Mammary epithelial cell (primary cell): ENCODE measurements around the gene CCHCR1.

Experiments
- CTCF ChIP-seq, 2 donors: IDR thresholded peaks in 1 of 2; conservative IDR thresholded peaks in 1 of 2; 2 replicates each; pipeline ENCODE4 v1.5.1; 2011 to 2012; ENCODE audit warnings: inconsistent platforms in 2 of 2, low read length in 2 of 2, mild to moderate bottlenecking in 2 of 2, control low read depth in 1 of 2, low read depth in 1 of 2; ENCODE audit not compliant: insufficient read depth in 1 of 2; ENCODE audit errors: extremely low read depth in 1 of 2
- EZH2 ChIP-seq: IDR thresholded peaks from 2 replicates; pipeline ENCODE4 v1.6.1; 2012; ENCODE audit warnings: low read length, inconsistent platforms, borderline replicate concordance

GRCh38 chr6:31096656-31097055 is 60.9 kb downstream of the CCHCR1 start:
- TF ChIP-seq CTCF (conservative IDR thresholded peaks at IDR 0.05 in 1 of 2, IDR thresholded peaks at IDR 0.05 in 1 of 2; ENCODE audit: extremely low read depth in 1 of 2, insufficient read depth in 1 of 2, low read depth in 1 of 2, low read length in 2 of 2) = no peak
- no peak for TF ChIP-seq EZH2
